Panc1 (cell line): ENCODE data around the gene RBKS.

Source experiments
- CTCF ChIP-seq: fragments of 450-650 bp; IDR thresholded peaks from 2 replicates; pipeline ENCODE4 v1.5.1; 2017; ENCODE audit warnings: mild to moderate bottlenecking
- POLR2AphosphoS5 ChIP-seq: IDR thresholded peaks from 2 replicates; pipeline ENCODE4 v1.6.1; 2012; ENCODE audit warnings: mild to moderate bottlenecking, low read depth, low read length, moderate library complexity
- TF ChIP-seq, protein P1 (sequence below), 2 experiments: IDR thresholded peaks; 2 replicates each; pipeline ENCODE4 v1.6.1; 2011 to 2012; ENCODE audit warnings: low read depth in 2 of 2, control low read depth in 1 of 2, low read length in 1 of 2, mild to moderate bottlenecking in 1 of 2, moderate library complexity in 1 of 2; ENCODE audit not compliant: insufficient read depth in 1 of 2

DNA sequence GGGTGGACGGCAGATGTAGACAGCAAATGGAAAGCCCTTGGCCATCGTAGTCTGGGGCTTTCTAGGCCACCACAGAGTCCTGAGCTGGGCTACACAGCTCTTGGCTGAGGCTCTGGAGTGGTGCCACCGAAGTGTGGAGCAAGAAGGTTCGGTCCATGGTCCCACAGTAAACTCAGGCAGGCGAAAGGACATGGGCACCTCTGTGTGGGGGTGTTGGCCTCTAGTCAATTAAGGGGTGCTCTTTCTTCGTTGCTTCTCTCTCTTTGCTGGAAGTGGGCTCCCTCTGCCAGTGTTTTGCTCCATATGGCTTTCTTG is 153.3 kb downstream of the RBKS start:
- no peak for TF ChIP-seq CTCF
- TF ChIP-seq, protein P1, sequence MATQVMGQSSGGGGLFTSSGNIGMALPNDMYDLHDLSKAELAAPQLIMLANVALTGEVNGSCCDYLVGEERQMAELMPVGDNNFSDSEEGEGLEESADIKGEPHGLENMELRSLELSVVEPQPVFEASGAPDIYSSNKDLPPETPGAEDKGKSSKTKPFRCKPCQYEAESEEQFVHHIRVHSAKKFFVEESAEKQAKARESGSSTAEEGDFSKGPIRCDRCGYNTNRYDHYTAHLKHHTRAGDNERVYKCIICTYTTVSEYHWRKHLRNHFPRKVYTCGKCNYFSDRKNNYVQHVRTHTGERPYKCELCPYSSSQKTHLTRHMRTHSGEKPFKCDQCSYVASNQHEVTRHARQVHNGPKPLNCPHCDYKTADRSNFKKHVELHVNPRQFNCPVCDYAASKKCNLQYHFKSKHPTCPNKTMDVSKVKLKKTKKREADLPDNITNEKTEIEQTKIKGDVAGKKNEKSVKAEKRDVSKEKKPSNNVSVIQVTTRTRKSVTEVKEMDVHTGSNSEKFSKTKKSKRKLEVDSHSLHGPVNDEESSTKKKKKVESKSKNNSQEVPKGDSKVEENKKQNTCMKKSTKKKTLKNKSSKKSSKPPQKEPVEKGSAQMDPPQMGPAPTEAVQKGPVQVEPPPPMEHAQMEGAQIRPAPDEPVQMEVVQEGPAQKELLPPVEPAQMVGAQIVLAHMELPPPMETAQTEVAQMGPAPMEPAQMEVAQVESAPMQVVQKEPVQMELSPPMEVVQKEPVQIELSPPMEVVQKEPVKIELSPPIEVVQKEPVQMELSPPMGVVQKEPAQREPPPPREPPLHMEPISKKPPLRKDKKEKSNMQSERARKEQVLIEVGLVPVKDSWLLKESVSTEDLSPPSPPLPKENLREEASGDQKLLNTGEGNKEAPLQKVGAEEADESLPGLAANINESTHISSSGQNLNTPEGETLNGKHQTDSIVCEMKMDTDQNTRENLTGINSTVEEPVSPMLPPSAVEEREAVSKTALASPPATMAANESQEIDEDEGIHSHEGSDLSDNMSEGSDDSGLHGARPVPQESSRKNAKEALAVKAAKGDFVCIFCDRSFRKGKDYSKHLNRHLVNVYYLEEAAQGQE (IDR thresholded peaks at IDR 0.05; ENCODE audit: insufficient read depth in 1 of 2, low read depth in 2 of 2, low read length in 1 of 2), result no peak
- no peak for TF ChIP-seq POLR2AphosphoS5
